Measurements from ENCODE around the gene AFF1.

- TF ChIP-seq ZNF423 (CRISPR knock-in tag; IDR thresholded peaks at IDR 0.05), result no peak
- TF ChIP-seq ZNF219 (CRISPR knock-in tag; IDR thresholded peaks at IDR 0.05; ENCODE audit: borderline replicate concordance), result no peak
- TF ChIP-seq CTCF (IDR thresholded peaks at IDR 0.05), result no peak
- TF ChIP-seq CREB1 (CRISPR knock-in tag; IDR thresholded peaks at IDR 0.05), result no peak
- TF ChIP-seq ETV6 (CRISPR knock-in tag; IDR thresholded peaks at IDR 0.05), result no peak
- TF ChIP-seq USF1 (CRISPR knock-in tag; IDR thresholded peaks at IDR 0.05), result no peak
- no peak for TF ChIP-seq NR3C1 (CRISPR knock-in tag; conservative IDR thresholded peaks at IDR 0.05; ENCODE audit: low read depth)
Measured at GRCh38 chr4:86916392-86916791, 18.4 kb upstream of the AFF1 start.

All from WTC11 (cell line).